ENCODE measurements around the gene SLC6A12. TPM values are rescaled to one million over a fixed set of nuclear protein-coding genes. Genes with fewer than 3 reads are reported as not detected.
A peak's percentile ranks its signal among the peaks of the same experiment; 100 is the strongest.

The SLC6A12 gene
- polyA plus RNA-seq, 1 experiment = 0.12 TPM

DNA sequence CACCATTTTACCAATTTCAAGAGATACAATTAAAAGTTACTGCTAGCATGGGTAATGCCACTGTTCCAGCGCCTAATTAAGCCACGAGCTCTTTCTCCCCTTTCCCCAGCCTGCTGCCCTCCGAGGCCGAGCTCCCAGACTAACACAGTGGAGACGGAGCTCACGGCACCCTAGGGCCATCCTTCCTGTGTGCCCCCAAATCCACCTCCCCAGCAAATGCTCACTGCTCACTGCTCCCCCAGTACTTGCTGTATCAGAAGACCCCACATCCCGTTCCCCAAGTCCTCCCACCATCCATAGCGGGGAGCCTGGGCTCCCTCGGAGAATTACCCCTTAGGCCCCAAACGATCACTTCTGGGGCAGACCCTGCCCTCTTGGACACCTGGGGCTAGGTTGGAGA is 42.7 kb downstream of the SLC6A12 start:
- DNase-seq (ENCODE audit: low read depth, low spot score) = no peak
- peaks cover 5% of the 10 kb centered on the region for H3K27me3 ChIP-seq (ENCODE audit: control insufficient read depth, insufficient read depth, low read length)
- POLR2A ChIA-PET = no interaction called here
- no peak overlapping the region for H3K27ac ChIP-seq (ENCODE audit: low read depth, low read length)
- H3K4me3 ChIP-seq (ENCODE audit: low read depth, low read length) = no peak overlapping the region
- TF ChIP-seq, protein P1, sequence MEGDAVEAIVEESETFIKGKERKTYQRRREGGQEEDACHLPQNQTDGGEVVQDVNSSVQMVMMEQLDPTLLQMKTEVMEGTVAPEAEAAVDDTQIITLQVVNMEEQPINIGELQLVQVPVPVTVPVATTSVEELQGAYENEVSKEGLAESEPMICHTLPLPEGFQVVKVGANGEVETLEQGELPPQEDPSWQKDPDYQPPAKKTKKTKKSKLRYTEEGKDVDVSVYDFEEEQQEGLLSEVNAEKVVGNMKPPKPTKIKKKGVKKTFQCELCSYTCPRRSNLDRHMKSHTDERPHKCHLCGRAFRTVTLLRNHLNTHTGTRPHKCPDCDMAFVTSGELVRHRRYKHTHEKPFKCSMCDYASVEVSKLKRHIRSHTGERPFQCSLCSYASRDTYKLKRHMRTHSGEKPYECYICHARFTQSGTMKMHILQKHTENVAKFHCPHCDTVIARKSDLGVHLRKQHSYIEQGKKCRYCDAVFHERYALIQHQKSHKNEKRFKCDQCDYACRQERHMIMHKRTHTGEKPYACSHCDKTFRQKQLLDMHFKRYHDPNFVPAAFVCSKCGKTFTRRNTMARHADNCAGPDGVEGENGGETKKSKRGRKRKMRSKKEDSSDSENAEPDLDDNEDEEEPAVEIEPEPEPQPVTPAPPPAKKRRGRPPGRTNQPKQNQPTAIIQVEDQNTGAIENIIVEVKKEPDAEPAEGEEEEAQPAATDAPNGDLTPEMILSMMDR (IDR thresholded peaks at IDR 0.05; ENCODE audit: low read depth, low read length) = no peak
- no peaks in the 10 kb centered on the region for H3K9me3 ChIP-seq (ENCODE audit: control insufficient read depth, insufficient read depth, low read length)
- CTCF ChIA-PET = no interaction called here

DNA sequence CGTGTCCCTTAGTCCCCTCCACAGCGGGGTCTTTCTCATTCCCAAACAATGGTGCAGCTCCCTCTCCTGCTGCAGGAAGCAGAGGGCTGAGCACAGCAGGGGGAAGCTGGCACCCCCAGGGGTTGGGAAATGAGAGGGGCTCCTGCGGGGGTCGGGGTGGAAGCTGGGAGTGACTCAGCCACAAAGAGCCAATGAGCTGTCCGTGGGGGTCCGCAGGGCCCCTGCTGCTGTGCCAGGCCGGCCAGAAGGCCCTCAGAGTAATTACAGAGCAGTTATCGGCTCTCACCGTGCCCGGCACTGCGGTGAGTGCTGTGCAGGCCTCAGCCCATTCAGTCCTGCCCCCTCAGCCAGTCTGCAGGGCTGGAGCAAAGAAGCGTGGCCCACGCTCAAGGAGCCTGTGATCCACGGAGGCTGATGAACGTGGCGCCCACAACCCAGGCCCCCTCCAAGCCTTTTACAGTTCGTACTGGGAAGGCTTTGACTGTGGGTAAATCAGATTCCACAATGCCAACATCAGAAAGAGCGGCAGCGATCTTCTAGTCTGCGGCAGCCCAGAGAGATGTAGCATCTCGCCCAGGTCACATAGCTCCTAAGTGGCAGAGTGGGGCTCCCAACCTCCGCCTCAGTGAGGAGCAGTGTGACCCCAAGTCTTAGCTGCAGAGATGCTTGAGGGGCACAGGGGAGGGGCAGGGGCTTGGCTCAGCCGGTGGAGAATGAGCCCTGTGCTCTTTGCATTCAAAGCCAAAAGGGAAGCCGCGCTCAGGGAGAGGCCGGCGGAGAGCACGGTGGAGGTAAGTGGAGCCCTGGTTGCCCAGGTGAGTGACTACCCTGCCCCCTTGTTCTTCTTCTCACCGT is 43.4 kb downstream of the SLC6A12 start:
- ChIA-PET CTCF (no interaction called here), POLR2A (no interaction called here)
- H3K27ac ChIP-seq (ENCODE audit: low read depth, low read length) = no peak overlapping the region
- H3K9me3 ChIP-seq (ENCODE audit: control insufficient read depth, insufficient read depth, low read length) = no peaks in the 10 kb centered on the region
- no peak overlapping the region for H3K4me3 ChIP-seq (ENCODE audit: low read depth, low read length)
- peaks cover 5% of the 10 kb centered on the region for H3K27me3 ChIP-seq (ENCODE audit: control insufficient read depth, insufficient read depth, low read length)
- TF ChIP-seq, protein P1 (IDR thresholded peaks at IDR 0.05; ENCODE audit: low read depth, low read length) = no peak
- DNase-seq (ENCODE audit: low read depth, low spot score) = no peak

DNA sequence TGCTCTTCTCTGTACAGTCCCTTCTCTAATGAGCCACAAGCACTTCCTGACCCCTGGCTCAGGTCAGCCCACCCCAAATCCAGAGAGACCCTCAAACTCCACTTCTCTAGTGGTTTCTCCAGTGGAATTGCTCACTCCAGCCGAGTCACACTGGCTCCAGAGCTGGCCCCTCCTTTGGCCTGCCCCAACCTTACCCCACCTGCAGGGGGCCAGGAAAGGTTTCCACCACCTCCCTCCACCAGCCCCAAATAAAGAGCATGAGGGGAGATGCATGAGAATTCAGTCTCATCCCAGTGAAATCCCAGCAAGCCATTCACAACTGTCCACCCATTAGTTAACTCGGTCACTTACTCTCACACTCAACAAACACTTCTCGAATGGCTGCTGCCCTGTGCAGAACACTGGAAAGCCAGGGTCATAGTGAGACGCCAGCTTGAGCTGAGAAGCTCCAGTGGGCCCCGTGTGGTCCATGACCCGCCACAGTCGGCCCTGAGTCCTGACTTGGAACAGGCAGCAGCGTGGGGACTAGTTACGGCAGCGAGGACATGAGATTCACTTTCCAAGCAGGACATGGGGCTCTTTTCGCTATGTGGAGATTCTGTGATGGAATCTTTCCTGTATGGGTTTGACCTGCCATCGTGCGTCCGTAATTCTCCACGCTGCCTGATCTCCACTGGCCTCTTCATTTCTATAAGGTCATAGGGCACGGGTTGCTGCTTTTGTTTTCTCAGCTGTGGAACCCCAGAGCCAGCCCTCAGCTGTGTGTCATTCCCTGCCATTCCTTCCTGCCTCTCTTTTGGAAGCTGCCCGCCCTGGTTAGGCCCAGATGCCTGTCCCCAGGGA is 44.2 kb downstream of the SLC6A12 start:
- H3K9me3 ChIP-seq (ENCODE audit: control insufficient read depth, insufficient read depth, low read length) = no peaks in the 10 kb centered on the region
- no peak overlapping the region for H3K27ac ChIP-seq (ENCODE audit: low read depth, low read length)
- DNase-seq (ENCODE audit: low read depth, low spot score) = no peak
- H3K4me3 ChIP-seq (ENCODE audit: low read depth, low read length) = no peak overlapping the region
- TF ChIP-seq, protein P1 (IDR thresholded peaks at IDR 0.05; ENCODE audit: low read depth, low read length) = peak; percentile 33
- H3K27me3 ChIP-seq (ENCODE audit: control insufficient read depth, insufficient read depth, low read length) = peaks cover 5% of the 10 kb centered on the region
- ChIA-PET POLR2A (no interaction called here), CTCF (no interaction called here)

DNA sequence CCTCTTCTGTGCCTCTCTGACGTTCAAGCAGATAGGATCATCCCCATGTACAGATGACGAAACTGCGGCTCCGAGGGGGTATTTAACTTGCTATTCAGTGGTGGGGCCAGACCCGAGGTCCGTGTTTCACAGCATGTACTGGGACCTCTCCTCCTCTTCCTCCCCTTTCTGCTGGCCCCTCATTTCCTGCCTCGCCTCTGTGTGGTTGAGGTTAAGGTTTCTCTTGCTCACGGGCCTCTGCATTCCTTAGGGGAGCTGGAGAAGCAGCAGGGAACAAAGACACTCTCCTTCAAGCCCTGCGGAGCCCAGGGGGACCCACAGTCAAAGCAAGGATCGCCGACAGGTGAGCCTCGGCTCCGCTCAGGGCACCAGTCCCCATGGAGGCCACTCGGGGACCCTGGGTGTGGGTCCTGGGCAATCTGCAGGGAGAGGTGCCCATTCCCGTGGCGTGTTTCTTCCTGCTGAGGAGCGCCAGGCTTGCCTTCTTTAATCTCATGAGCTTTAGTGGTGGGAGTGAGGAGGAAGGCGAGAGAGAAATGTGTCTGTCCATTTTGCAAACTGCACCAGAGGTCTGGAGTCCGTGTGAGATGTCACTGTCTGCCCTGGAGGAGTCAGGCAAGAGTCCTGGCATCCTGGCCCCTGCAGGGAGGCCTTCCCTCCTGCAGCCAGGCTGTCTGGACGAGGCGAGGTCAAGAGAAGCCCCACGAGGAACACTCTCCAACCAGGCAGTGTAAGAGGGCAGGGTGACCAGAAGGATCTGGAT is 45.0 kb downstream of the SLC6A12 start:
- Histone ChIP-seq H3K27me3 (ENCODE audit: control insufficient read depth, insufficient read depth, low read length) (peaks cover 5% of the 10 kb centered on the region), H3K9me3 (ENCODE audit: control insufficient read depth, insufficient read depth, low read length) (no peaks in the 10 kb centered on the region), H3K4me3 (ENCODE audit: low read depth, low read length) (no peak overlapping the region), H3K27ac (ENCODE audit: low read depth, low read length) (no peak overlapping the region)
- TF ChIP-seq, protein P1 (IDR thresholded peaks at IDR 0.05; ENCODE audit: low read depth, low read length) = no peak
- ChIA-PET POLR2A (no interaction called here), CTCF (no interaction called here)
- DNase-seq (ENCODE audit: low read depth, low spot score) = no peak

Measured in AG04450 (cell line).